Natural killer cell (primary cell): ENCODE data around the gene ANKH. TPM values are rescaled to one million over a fixed set of nuclear protein-coding genes. Genes with fewer than 3 reads are reported as not detected.

Source experiments
- ATAC-seq, 3 donors: fragments of 150-1000 bp in 2 of 3; fragments of 200-7000 bp in 1 of 3; cut with Tn5 transposase; 1 replicate in 1 of 3; 2 replicates in 2 of 3; pipeline ENCODE4 v1.10.0; 2021; ENCODE audit warnings: mild to moderate bottlenecking in 2 of 3, moderate library complexity in 2 of 3
- DNase-seq, 2 donors: peaks; one replicate each; pipeline versions ENCODE4 v3.0.0 to v3.0.0-alpha.2; 2013 to 2021; ENCODE audit warnings: mixed read lengths in 1 of 2
- H3K27ac ChIP-seq: one replicate; pipeline ENCODE4 v1.5.1; 2013; ENCODE audit warnings: mild to moderate bottlenecking, low read length
- H3K27me3 ChIP-seq: one replicate; pipeline ENCODE4 v1.6.1; 2013; ENCODE audit warnings: low read length; ENCODE audit not compliant: control insufficient read depth, insufficient read depth
- H3K36me3 ChIP-seq: one replicate; pipeline ENCODE4 v1.6.1; 2013; ENCODE audit warnings: low read length; ENCODE audit not compliant: control insufficient read depth, insufficient read depth
- H3K4me1 ChIP-seq: one replicate; pipeline ENCODE4 v1.6.1; 2013; ENCODE audit warnings: low read length; ENCODE audit not compliant: control insufficient read depth, insufficient read depth
- H3K4me3 ChIP-seq: one replicate; pipeline ENCODE4 v1.5.1; 2013; ENCODE audit warnings: low read length
- H3K9me3 ChIP-seq: one replicate; pipeline ENCODE4 v1.6.1; 2013; ENCODE audit warnings: low read length; ENCODE audit not compliant: control insufficient read depth, insufficient read depth
- H3K27ac Mint-ChIP-seq, 2 donors: one replicate each; pipeline ENCODE4 v1.8.0; 2022; ENCODE audit warnings: mild to moderate bottlenecking in 2 of 2, mixed read lengths in 2 of 2, moderate library complexity in 1 of 2
- H3K27me3 Mint-ChIP-seq, 2 donors: one replicate each; pipeline ENCODE4 v1.8.0; 2022; ENCODE audit warnings: low read depth in 2 of 2, mixed read lengths in 2 of 2
- H3K36me3 Mint-ChIP-seq: one replicate; pipeline ENCODE4 v1.8.0; 2022; ENCODE audit warnings: mixed read lengths
- H3K4me1 Mint-ChIP-seq, 2 donors: one replicate each; pipeline ENCODE4 v1.8.0; 2022; ENCODE audit warnings: mixed read lengths in 2 of 2
- H3K4me3 Mint-ChIP-seq: one replicate; pipeline ENCODE4 v1.8.0; 2022; ENCODE audit warnings: mild to moderate bottlenecking, moderate library complexity, mixed read lengths
- H3K9me3 Mint-ChIP-seq, 2 donors: one replicate each; pipeline ENCODE4 v1.8.0; 2022; ENCODE audit warnings: mixed read lengths in 2 of 2
- WGBS: methylation state at CpG from one replicate; pipeline ENCODE4 v1.1.7; 2013; ENCODE audit warnings: missing lambda C conversion rate; ENCODE audit not compliant: insufficient coverage; 5-methylcytosine and 5-hydroxymethylcytosine counted together
- intact Hi-C: fragments of 100-400 bp; cut with micrococcal nuclease; formaldehyde crosslinking; loops from one replicate; pipeline ENCODE4 v1.14.2; 2022
- total RNA-seq, 4 donors: library from RNA; stranded (reverse); fragments of 120-200 nt in 1 of 4; gene quantifications; one replicate each; pipeline versions ENCODE4 v1.2.3 to v1.2.4, GENCODE V29; 2013 to 2022
- TF ChIP-seq, protein P1 (sequence below): fragments of 200-600 bp; IDR thresholded peaks from one replicate; pipeline ENCODE4 v1.8.0; 2022; ENCODE audit warnings: antibody characterized with exemption

The ANKH gene
- total RNA-seq, 3 donors from 2014 or later (not counting 1 experiment from before 2014, with no cell fraction given): 52.9 to 78.0 (median 63.8) TPM

DNA sequence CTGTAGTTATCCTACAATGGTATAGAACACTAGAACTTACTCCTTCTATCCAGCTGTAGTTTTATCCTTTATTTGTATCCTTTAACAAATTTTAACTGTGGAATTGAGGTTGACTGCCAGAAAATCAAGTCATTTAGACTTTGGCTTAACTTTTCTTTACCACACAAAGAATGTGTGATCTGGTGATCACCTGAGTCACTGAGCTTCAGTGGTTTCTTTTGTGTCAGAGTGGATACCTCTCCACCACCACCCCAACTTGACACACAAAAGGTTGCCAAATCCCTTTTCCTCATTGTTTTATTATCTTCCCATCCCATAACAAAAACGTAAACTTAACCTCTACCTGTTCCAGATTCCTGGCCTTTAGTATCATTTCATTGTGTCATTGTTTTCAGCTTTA is 201.6 kb downstream of the ANKH start:
- peaks cover 84 to 86% of the 10 kb centered on the region in 2 donors for H3K4me1 Mint-ChIP-seq

DNA sequence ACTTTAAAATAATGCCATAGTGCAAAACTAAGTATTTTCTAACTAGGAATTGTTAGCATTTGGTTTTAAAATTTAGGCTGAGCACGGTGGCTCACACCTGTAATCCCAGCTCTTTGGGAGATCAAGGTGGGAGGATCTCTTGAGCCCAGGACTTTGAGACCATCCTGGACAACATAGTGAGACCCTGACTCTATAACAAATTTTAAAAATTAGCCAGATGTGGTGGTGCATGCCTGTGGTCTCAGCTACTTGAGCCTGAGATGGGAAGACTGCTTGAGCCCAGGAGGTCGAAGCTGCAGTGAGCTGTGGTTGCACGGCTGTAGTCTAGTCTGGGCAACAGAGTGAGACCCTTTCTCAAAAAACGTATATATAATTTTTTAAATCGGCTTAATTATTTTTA is 202.2 kb downstream of the ANKH start:
- H3K4me1 Mint-ChIP-seq: peaks cover 84 to 85% of the 10 kb centered on the region in 2 donors
- H3K27me3 ChIP-seq: no peaks in the 10 kb centered on the region
- no peaks in the 10 kb centered on the region for H3K9me3 ChIP-seq
- H3K36me3 ChIP-seq: peaks cover 6% of the 10 kb centered on the region
- intact Hi-C loops: loop anchor here (5.0 to 10.0 kb wide), 4 partner anchors 38 to 415 kb away; partner anchors contain the start of gene ANKH
- no peaks in the 10 kb centered on the region for H3K9me3 Mint-ChIP-seq
- peak overlapping the region in 1 of 2 donors; percentile 98 for H3K27ac Mint-ChIP-seq
- TF ChIP-seq, protein P1, sequence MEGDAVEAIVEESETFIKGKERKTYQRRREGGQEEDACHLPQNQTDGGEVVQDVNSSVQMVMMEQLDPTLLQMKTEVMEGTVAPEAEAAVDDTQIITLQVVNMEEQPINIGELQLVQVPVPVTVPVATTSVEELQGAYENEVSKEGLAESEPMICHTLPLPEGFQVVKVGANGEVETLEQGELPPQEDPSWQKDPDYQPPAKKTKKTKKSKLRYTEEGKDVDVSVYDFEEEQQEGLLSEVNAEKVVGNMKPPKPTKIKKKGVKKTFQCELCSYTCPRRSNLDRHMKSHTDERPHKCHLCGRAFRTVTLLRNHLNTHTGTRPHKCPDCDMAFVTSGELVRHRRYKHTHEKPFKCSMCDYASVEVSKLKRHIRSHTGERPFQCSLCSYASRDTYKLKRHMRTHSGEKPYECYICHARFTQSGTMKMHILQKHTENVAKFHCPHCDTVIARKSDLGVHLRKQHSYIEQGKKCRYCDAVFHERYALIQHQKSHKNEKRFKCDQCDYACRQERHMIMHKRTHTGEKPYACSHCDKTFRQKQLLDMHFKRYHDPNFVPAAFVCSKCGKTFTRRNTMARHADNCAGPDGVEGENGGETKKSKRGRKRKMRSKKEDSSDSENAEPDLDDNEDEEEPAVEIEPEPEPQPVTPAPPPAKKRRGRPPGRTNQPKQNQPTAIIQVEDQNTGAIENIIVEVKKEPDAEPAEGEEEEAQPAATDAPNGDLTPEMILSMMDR: no peak
- no peak for ATAC-seq
- H3K27ac ChIP-seq: no peak overlapping the region
- H3K36me3 Mint-ChIP-seq: no peaks in the 10 kb centered on the region
- DNase-seq: no peak
- no peaks in the 10 kb centered on the region for H3K27me3 Mint-ChIP-seq
- no peak overlapping the region for H3K4me3 Mint-ChIP-seq
- 78% methylated on average over 3 of the region's 5 CpGs for WGBS
- peaks cover 57% of the 10 kb centered on the region for H3K4me1 ChIP-seq
- H3K4me3 ChIP-seq: no peak overlapping the region

More for the DNA sequence above, 201.6 kb downstream of the ANKH start:
- Histone ChIP-seq H3K27ac (no peak overlapping the region), H3K4me1 (peaks cover 57% of the 10 kb centered on the region), H3K9me3 (no peaks in the 10 kb centered on the region), H3K27me3 (no peaks in the 10 kb centered on the region), H3K4me3 (no peak overlapping the region), H3K36me3 (peaks cover 8% of the 10 kb centered on the region)
- TF ChIP-seq, protein P1: no peak
- DNase-seq (peak in 1 of 2 donors; percentile 38), ATAC-seq (no peak)
- H3K36me3 Mint-ChIP-seq: no peaks in the 10 kb centered on the region
- H3K4me3 Mint-ChIP-seq: peak overlapping the region; percentile 15
- no peaks in the 10 kb centered on the region for H3K9me3 Mint-ChIP-seq
- 86% methylated on average over 1 of the region's 1 CpG for WGBS
- H3K27me3 Mint-ChIP-seq: no peaks in the 10 kb centered on the region
- peak overlapping the region; percentile 39 to 45 for H3K27ac Mint-ChIP-seq
- intact Hi-C loops: loop anchor here (5.0 to 10.0 kb wide), 4 partner anchors 37 to 415 kb away; partner anchors contain the start of gene ANKH

DNA sequence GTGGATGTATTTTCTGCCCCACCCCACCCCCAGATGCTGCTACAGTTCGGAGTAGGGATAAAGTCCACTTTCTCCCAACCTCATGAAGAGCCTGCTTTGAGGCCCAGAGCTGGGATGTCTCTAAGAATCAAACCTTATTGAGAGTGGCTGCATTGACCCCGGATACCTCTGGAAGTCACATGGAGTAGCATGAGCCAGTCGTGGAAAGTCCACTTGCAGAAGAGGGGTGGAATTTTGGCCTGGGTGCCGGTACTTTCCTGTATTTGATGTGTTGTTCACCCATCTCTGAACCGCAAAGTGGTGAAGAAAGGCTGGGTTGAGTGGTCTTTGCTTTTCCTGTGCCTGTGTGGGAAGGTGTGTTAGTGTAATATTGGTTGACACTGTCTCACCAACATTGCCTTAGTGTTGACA is 203.4 kb downstream of the ANKH start:
- H3K27ac ChIP-seq: peak overlapping the region; percentile 41

More for the DNA sequence above, 203.4 kb downstream of the ANKH start:
- intact Hi-C loops: loop anchor here (5.0 to 10.0 kb wide), 4 partner anchors 39 to 413 kb away; partner anchors contain the start of gene ANKH
- Mint-ChIP-seq H3K4me1 (peaks cover 83 to 84% of the 10 kb centered on the region in 2 donors), H3K27ac (peak overlapping the region; percentile 96 to 98), H3K9me3 (no peaks in the 10 kb centered on the region), H3K36me3 (no peaks in the 10 kb centered on the region), H3K27me3 (no peaks in the 10 kb centered on the region), H3K4me3 (peak overlapping the region; percentile 93)
- Histone ChIP-seq H3K9me3 (no peaks in the 10 kb centered on the region), H3K36me3 (no peaks in the 10 kb centered on the region), H3K4me1 (peaks cover 66% of the 10 kb centered on the region), H3K27me3 (no peaks in the 10 kb centered on the region), H3K4me3 (no peak overlapping the region)
- TF ChIP-seq, protein P1: no peak
- peak; percentile 48 to 73 for DNase-seq
- WGBS: 32% methylated on average over 5 of the region's 5 CpGs
- peak; percentile 16 to 48 (median 42) for ATAC-seq
